ENCODE measurements around the gene PRSS22. TPM values are rescaled to one million over a fixed set of nuclear protein-coding genes. Genes with fewer than 3 reads are reported as not detected.

The PRSS22 gene
- total RNA-seq, 2 experiments from 2014 or later: not detected

GRCh38 chr16:2856061-2856670, 1.8 kb downstream of the PRSS22 start:
- Histone ChIP-seq H3K9me2 (ENCODE audit: insufficient read depth, low read length) (no peaks in the 10 kb centered on the region), H3K4me3 (ENCODE audit: low read depth, low read length, poor library complexity, severe bottlenecking) (no peak overlapping the region), H3K4me1 (ENCODE audit: insufficient read depth, low read length, poor library complexity, severe bottlenecking) (no peaks in the 10 kb centered on the region), H4K20me1 (ENCODE audit: insufficient read depth, low read length) (no peaks in the 10 kb centered on the region), H3K79me2 (ENCODE audit: insufficient read depth, low read depth, low read length) (no peaks in the 10 kb centered on the region), H3K36me3 (ENCODE audit: insufficient read depth, low read length) (no peaks in the 10 kb centered on the region), H2AFZ (ENCODE audit: low read length) (no peak overlapping the region), H3K27ac (ENCODE audit: low read depth, low read length, poor library complexity, severe bottlenecking) (no peak overlapping the region), H3K9me3 (ENCODE audit: low read length) (no peaks in the 10 kb centered on the region), H3K4me2 (ENCODE audit: low read length) (no peak overlapping the region)
- TF ChIP-seq CTCF (conservative IDR thresholded peaks at IDR 0.05; ENCODE audit: low read length): no peak
- no peak for TF ChIP-seq EZH2phosphoT487 (IDR thresholded peaks at IDR 0.05; ENCODE audit: borderline replicate concordance, low read depth, low read length)
- DNase-seq (ENCODE audit: low spot score): peak; percentile 19
- BruUV-seq (replicated peaks): no TSS peak
- ChIA-PET POLR2A (no interaction called here), CTCF (ENCODE audit: unreplicated experiment) (no interaction called here)
- intact Hi-C loops (cut with micrococcal nuclease; ENCODE audit: unreplicated experiment): loop anchor here (10.0 kb wide), 1 partner anchor 61 kb away; the partner anchor contains the start of gene PRSS41

GRCh38 chr16:2855536-2855935, 2.4 kb downstream of the PRSS22 start:
- H3K9me3 ChIP-seq (ENCODE audit: low read length): no peaks in the 10 kb centered on the region
- no peaks in the 10 kb centered on the region for H3K4me1 ChIP-seq (ENCODE audit: insufficient read depth, low read length, poor library complexity, severe bottlenecking)
- DNase-seq (ENCODE audit: low spot score): no peak
- no peak overlapping the region for H3K4me3 ChIP-seq (ENCODE audit: low read depth, low read length, poor library complexity, severe bottlenecking)
- TF ChIP-seq EZH2phosphoT487 (IDR thresholded peaks at IDR 0.05; ENCODE audit: borderline replicate concordance, low read depth, low read length) (no peak), CTCF (conservative IDR thresholded peaks at IDR 0.05; ENCODE audit: low read length) (no peak)
- BruUV-seq (replicated peaks): no TSS peak
- no peaks in the 10 kb centered on the region for H3K9me2 ChIP-seq (ENCODE audit: insufficient read depth, low read length)
- no peaks in the 10 kb centered on the region for H3K79me2 ChIP-seq (ENCODE audit: insufficient read depth, low read depth, low read length)
- intact Hi-C loops (cut with micrococcal nuclease; ENCODE audit: unreplicated experiment): loop anchor here (10.0 kb wide), 1 partner anchor 61 kb away; the partner anchor contains the start of gene PRSS41
- no peaks in the 10 kb centered on the region for H3K36me3 ChIP-seq (ENCODE audit: insufficient read depth, low read length)
- CTCF ChIA-PET (ENCODE audit: unreplicated experiment): no interaction called here
- H3K27ac ChIP-seq (ENCODE audit: low read depth, low read length, poor library complexity, severe bottlenecking): no peak overlapping the region
- no peaks in the 10 kb centered on the region for H4K20me1 ChIP-seq (ENCODE audit: insufficient read depth, low read length)
- no peak overlapping the region for H3K4me2 ChIP-seq (ENCODE audit: low read length)
- POLR2A ChIA-PET: no interaction called here
- H2AFZ ChIP-seq (ENCODE audit: low read length): no peak overlapping the region

GRCh38 chr16:2854700-2855309, 3.2 kb downstream of the PRSS22 start:
- Histone ChIP-seq H3K36me3 (ENCODE audit: insufficient read depth, low read length) (no peaks in the 10 kb centered on the region), H3K4me1 (ENCODE audit: insufficient read depth, low read length, poor library complexity, severe bottlenecking) (no peaks in the 10 kb centered on the region), H3K4me2 (ENCODE audit: low read length) (no peak overlapping the region), H3K9me3 (ENCODE audit: low read length) (no peaks in the 10 kb centered on the region), H3K27ac (ENCODE audit: low read depth, low read length, poor library complexity, severe bottlenecking) (no peak overlapping the region), H4K20me1 (ENCODE audit: insufficient read depth, low read length) (no peaks in the 10 kb centered on the region), H3K79me2 (ENCODE audit: insufficient read depth, low read depth, low read length) (no peaks in the 10 kb centered on the region), H3K4me3 (ENCODE audit: low read depth, low read length, poor library complexity, severe bottlenecking) (no peak overlapping the region), H3K9me2 (ENCODE audit: insufficient read depth, low read length) (no peaks in the 10 kb centered on the region), H2AFZ (ENCODE audit: low read length) (no peak overlapping the region)
- BruUV-seq (replicated peaks): no TSS peak
- peak; percentile 14 for DNase-seq (ENCODE audit: low spot score)
- CTCF ChIA-PET (ENCODE audit: unreplicated experiment): no interaction called here
- intact Hi-C loops (cut with micrococcal nuclease; ENCODE audit: unreplicated experiment): loop anchor here (10.0 kb wide), 1 partner anchor 60 kb away; the partner anchor contains the start of gene PRSS41
- TF ChIP-seq CTCF (conservative IDR thresholded peaks at IDR 0.05; ENCODE audit: low read length): peak; percentile 87
- TF ChIP-seq EZH2phosphoT487 (IDR thresholded peaks at IDR 0.05; ENCODE audit: borderline replicate concordance, low read depth, low read length): no peak
- POLR2A ChIA-PET: no interaction called here
